Stimulated activated memory B cell treated with anti-CD40 and anti-IgM and Interleukin-4, amounts not matched to agents 10 μg/mL and 1 μg/mL and 100 μg/mL, for 72 hours (primary cell): ENCODE measurements around the gene DPT.
"Not testable (repeated sequence)": the region's sequence is repeated elsewhere in the genome, so short reads cannot be mapped to it uniquely, and the experiment has no call there.

ENCODE experiments used
- ATAC-seq: fragments of 150-1000 bp; cut with Tn5 transposase; 2 replicates; pipeline ENCODE4 v1.10.0; 2021
- H3K27ac Mint-ChIP-seq: one replicate; pipeline ENCODE4 v1.8.0; 2022; ENCODE audit warnings: mild to moderate bottlenecking, mixed read lengths
- H3K27me3 Mint-ChIP-seq: one replicate; pipeline ENCODE4 v1.8.0; 2022; ENCODE audit warnings: mixed read lengths
- H3K36me3 Mint-ChIP-seq: one replicate; pipeline ENCODE4 v1.8.0; 2022; ENCODE audit warnings: mixed read lengths
- H3K4me1 Mint-ChIP-seq: one replicate; pipeline ENCODE4 v1.8.0; 2022; ENCODE audit warnings: mixed read lengths
- H3K4me3 Mint-ChIP-seq: one replicate; pipeline ENCODE4 v1.8.0; 2022; ENCODE audit warnings: mild to moderate bottlenecking, moderate library complexity, mixed read lengths
- H3K9me3 Mint-ChIP-seq: one replicate; pipeline ENCODE4 v1.8.0; 2022; ENCODE audit warnings: mixed read lengths

The DPT gene

GRCh38 chr1:168728473-168729404, at the start of gene DPT:
Gene DPT (minus strand): TSS chr1:168729206. CDS start chr1:168729174, 32 bp downstream.
- Mint-ChIP-seq H3K4me1 (no peaks in the 10 kb centered on the region), H3K4me3 (no peak within 1 kb of the TSS), H3K27me3 (no peaks in the 10 kb centered on the region), H3K36me3 (no peaks in the 10 kb centered on the region), H3K27ac (no peak within 1 kb of the TSS), H3K9me3 (no peaks in the 10 kb centered on the region)
- ATAC-seq: peak; percentile 21

GRCh38 chr1:168775366-168775765, 46.4 kb upstream of the DPT start:
- Mint-ChIP-seq H3K27ac (no peak overlapping the region), H3K9me3 (no peaks in the 10 kb centered on the region), H3K36me3 (no peaks in the 10 kb centered on the region), H3K4me3 (no peak overlapping the region), H3K27me3 (no peaks in the 10 kb centered on the region), H3K4me1 (no peaks in the 10 kb centered on the region)
- no peak for ATAC-seq

DNA sequence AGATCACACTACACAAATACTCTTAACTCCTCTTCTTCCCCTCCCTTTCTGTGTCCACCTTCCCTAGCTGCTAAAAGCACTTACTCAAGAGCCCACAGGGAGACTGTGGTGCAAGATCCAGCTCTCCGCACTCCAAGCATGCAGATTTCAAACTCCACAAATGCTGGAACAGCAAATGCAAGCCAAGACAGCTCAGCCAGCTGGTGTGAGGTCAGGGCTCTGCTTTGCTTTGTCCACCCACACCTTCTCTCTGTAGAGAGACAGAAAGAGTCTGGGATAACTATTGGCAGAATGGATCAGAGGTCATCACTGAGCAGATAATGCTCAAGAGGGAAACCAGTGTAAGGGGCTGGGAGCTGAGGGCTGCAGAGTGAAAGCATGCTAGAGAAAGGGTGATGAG, 45.2 kb upstream of the DPT start:
- H3K27me3 Mint-ChIP-seq: peaks cover 2% of the 10 kb centered on the region
- no peak overlapping the region for H3K4me3 Mint-ChIP-seq
- H3K4me1 Mint-ChIP-seq: no peaks in the 10 kb centered on the region
- H3K27ac Mint-ChIP-seq: no peak overlapping the region
- no peaks in the 10 kb centered on the region for H3K36me3 Mint-ChIP-seq
- peak; percentile 24 for ATAC-seq
- H3K9me3 Mint-ChIP-seq: peaks cover 3% of the 10 kb centered on the region

GRCh38 chr1:168772428-168773060, 43.5 kb upstream of the DPT start:
- no peak for ATAC-seq
- Mint-ChIP-seq H3K4me3 (no peak overlapping the region), H3K27me3 (peaks cover 7% of the 10 kb centered on the region), H3K9me3 (peaks cover 3% of the 10 kb centered on the region), H3K36me3 (no peaks in the 10 kb centered on the region), H3K4me1 (no peaks in the 10 kb centered on the region), H3K27ac (no peak overlapping the region)

DNA sequence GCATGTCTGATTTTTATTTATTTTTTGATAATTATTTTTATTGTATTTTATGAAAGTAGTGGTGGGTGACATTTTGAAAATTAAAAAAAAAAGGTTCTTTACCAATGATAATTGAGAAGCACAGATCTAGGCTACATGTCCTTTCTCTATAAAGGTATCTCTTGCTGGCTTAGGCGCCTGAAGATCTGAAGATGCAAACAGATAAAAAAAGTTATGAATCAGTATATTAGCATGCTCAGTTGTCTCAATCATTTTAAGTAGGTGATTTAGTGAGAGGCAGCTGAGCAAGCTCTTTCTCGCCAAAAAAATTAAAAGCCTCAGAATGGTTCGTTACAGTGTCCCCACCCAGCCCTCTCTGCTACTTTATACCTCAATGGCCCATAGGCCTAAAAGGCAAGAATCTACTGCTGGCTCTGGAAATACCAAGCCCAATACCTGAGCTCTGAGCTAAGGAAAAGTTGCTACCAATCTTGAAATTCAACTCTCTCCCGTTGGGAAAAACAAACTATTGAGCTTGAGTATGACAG, 42.2 kb upstream of the DPT start:
- no peaks in the 10 kb centered on the region for H3K36me3 Mint-ChIP-seq
- no peak overlapping the region for H3K4me3 Mint-ChIP-seq
- H3K27ac Mint-ChIP-seq: no peak overlapping the region
- H3K4me1 Mint-ChIP-seq: no peaks in the 10 kb centered on the region
- H3K9me3 Mint-ChIP-seq: peaks cover 3% of the 10 kb centered on the region
- ATAC-seq: no peak
- peaks cover 7% of the 10 kb centered on the region for H3K27me3 Mint-ChIP-seq

DNA sequence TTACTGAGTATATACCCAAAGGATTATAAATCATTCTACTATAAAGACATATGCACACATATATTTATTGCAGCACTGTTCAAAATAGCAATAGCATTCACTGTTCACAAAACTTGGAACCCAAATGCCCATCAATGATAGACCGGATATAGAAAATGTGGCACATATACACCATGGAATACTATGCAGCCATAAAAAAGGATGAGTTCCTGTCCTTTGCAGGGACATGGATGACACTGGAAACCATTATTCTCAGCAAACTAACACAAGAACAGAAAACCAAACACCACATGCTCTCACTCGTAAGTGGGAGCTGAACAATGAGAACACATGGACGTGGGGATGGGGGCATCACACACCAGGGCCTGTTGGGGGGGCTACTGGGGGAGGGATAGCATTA, 40.9 kb upstream of the DPT start:
- H3K27me3 Mint-ChIP-seq, H3K36me3 Mint-ChIP-seq, H3K9me3 Mint-ChIP-seq, ATAC-seq, H3K4me1 Mint-ChIP-seq, H3K27ac Mint-ChIP-seq, H3K4me3 Mint-ChIP-seq: not testable (repeated sequence)

- Mint-ChIP-seq H3K36me3 (no peaks in the 10 kb centered on the region), H3K9me3 (peaks cover 3% of the 10 kb centered on the region), H3K4me3 (no peak overlapping the region), H3K27me3 (peaks cover 7% of the 10 kb centered on the region), H3K27ac (no peak overlapping the region), H3K4me1 (no peaks in the 10 kb centered on the region)
- no peak for ATAC-seq
These were observed 39.0 kb upstream of the DPT start for GRCh38 chr1:168767894-168768584.

DNA sequence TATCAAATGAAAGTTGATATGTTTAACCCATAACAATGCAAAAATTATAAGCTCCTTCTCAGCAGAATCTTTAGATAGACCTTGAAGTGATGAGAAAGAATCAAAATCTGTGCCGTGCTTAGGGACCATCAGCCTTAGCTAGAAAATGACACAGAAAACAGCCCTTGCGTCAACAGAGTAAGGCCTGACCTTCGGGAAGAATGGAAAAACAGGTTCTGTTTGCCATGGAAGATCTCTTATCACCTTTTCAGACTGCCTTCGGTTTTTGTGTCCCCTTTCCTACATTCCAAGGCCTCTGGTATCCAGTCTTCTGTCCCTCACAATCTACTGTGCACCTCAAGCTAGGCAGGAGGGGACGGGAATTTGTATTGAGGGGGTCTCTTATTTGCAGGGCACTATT, 37.6 kb upstream of the DPT start:
- H3K4me3 Mint-ChIP-seq: no peak overlapping the region
- no peaks in the 10 kb centered on the region for H3K36me3 Mint-ChIP-seq
- peaks cover 7% of the 10 kb centered on the region for H3K27me3 Mint-ChIP-seq
- no peak overlapping the region for H3K27ac Mint-ChIP-seq
- H3K4me1 Mint-ChIP-seq: no peaks in the 10 kb centered on the region
- no peak for ATAC-seq
- H3K9me3 Mint-ChIP-seq: peaks cover 3% of the 10 kb centered on the region

DNA sequence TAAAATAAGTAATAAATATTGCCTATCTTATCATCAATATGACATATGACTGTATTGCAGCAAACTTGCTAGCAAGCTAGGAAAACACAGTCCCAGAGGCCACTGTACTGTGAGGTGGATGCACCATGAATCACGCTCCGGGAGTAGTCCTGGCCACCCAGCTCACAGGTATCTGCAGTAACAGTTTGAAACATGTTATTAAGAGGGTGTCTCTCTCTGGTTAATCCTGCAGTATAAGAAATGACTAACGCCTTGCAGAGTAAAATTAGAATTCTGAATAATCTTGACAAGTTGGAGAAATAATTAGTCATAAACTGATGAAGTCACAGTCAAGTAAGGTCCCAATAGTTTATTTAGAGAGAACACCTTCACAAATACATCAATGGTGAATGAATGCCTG, 34.0 kb upstream of the DPT start:
- H3K36me3 Mint-ChIP-seq: no peaks in the 10 kb centered on the region
- no peak for ATAC-seq
- H3K9me3 Mint-ChIP-seq: no peaks in the 10 kb centered on the region
- H3K4me1 Mint-ChIP-seq: no peaks in the 10 kb centered on the region
- H3K27ac Mint-ChIP-seq: no peak overlapping the region
- no peak overlapping the region for H3K4me3 Mint-ChIP-seq
- no peaks in the 10 kb centered on the region for H3K27me3 Mint-ChIP-seq

GRCh38 chr1:168762473-168762872, 33.5 kb upstream of the DPT start:
- Mint-ChIP-seq H3K36me3 (no peaks in the 10 kb centered on the region), H3K27ac (no peak overlapping the region), H3K27me3 (no peaks in the 10 kb centered on the region), H3K9me3 (no peaks in the 10 kb centered on the region), H3K4me1 (no peaks in the 10 kb centered on the region), H3K4me3 (no peak overlapping the region)
- ATAC-seq: no peak

GRCh38 chr1:168760781-168761180, 31.8 kb upstream of the DPT start:
- Mint-ChIP-seq H3K9me3 (no peaks in the 10 kb centered on the region), H3K27ac (no peak overlapping the region), H3K27me3 (no peaks in the 10 kb centered on the region), H3K4me1 (no peaks in the 10 kb centered on the region), H3K4me3 (no peak overlapping the region), H3K36me3 (no peaks in the 10 kb centered on the region)
- ATAC-seq: no peak

GRCh38 chr1:168760241-168760640, 31.2 kb upstream of the DPT start:
- Mint-ChIP-seq H3K36me3 (no peaks in the 10 kb centered on the region), H3K4me1 (no peaks in the 10 kb centered on the region), H3K4me3 (no peak overlapping the region), H3K27me3 (no peaks in the 10 kb centered on the region), H3K27ac (no peak overlapping the region), H3K9me3 (no peaks in the 10 kb centered on the region)
- ATAC-seq: no peak

GRCh38 chr1:168759077-168759476, 30.1 kb upstream of the DPT start:
- no peak for ATAC-seq
- H3K27me3 Mint-ChIP-seq: no peaks in the 10 kb centered on the region

DNA sequence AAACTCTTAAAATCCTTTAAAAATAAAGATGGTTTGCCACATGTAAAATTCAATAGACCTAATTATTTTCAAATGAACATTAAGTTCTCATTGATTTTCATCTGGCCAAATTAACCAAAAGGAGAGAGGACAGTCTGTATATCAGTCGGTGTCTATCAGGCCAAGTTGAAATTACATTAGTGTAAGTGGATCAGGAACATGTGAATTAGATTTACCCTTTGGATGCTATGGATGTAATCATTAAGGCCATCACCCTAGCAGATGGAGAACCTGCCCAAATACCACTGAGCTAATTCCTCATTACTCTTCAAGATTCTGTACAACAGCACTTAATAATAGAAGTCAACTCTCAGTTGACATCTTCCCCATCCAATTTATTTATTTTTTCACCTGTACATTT, 29.5 kb upstream of the DPT start:
- H3K27me3 Mint-ChIP-seq: no peaks in the 10 kb centered on the region
- no peak overlapping the region for H3K4me3 Mint-ChIP-seq
- no peaks in the 10 kb centered on the region for H3K9me3 Mint-ChIP-seq
- no peaks in the 10 kb centered on the region for H3K4me1 Mint-ChIP-seq
- ATAC-seq: no peak
- H3K27ac Mint-ChIP-seq: no peak overlapping the region
- no peaks in the 10 kb centered on the region for H3K36me3 Mint-ChIP-seq

More at GRCh38 chr1:168759077-168759476, 30.1 kb upstream of the DPT start:
- Mint-ChIP-seq H3K27ac (no peak overlapping the region), H3K36me3 (no peaks in the 10 kb centered on the region), H3K4me3 (no peak overlapping the region), H3K4me1 (no peaks in the 10 kb centered on the region), H3K9me3 (no peaks in the 10 kb centered on the region)

DNA sequence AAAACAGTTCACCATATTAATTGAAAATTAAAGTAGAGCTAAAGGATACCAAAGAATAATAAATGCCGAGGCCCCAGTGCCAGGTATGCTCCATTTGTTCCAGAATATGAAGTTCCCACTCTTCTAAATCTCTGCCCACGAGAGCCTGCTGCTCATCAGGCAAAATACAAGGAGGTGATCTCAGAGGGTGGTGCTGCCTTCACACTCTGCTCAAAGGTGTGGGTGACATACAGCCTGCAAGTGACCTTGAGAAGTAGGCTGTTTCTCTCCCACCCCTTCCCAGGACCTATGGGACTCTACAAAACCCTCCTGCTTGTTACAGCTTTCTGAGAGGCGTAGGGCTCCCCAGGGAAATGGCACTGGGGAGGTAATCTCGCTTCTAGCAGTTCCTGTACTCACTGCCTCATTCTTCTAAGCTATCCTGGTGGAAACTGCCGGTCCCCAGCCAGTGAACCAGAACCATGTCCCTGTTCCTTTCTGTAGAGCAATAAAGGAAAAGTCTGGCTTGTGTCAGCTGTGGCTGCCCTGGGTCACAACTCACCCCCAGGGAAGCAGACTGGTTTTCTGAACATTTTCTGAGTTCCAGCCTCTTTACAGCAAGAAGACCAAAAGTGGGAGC, 26.9 kb upstream of the DPT start:
- Mint-ChIP-seq H3K4me3 (no peak overlapping the region), H3K27ac (no peak overlapping the region), H3K36me3 (no peaks in the 10 kb centered on the region), H3K9me3 (no peaks in the 10 kb centered on the region), H3K27me3 (peaks cover 11% of the 10 kb centered on the region), H3K4me1 (no peaks in the 10 kb centered on the region)
- peak; percentile 21 for ATAC-seq
